Endothelial cell of umbilical vein (primary cell): ENCODE measurements around the gene MRM2.

ENCODE experiments used
- EZH2 ChIP-seq: IDR thresholded peaks from 2 replicates; pipeline ENCODE4 v1.6.1; 2012; ENCODE audit warnings: borderline replicate concordance, low read depth, mild to moderate bottlenecking, moderate library complexity, low read length, inconsistent platforms; ENCODE audit not compliant: severe bottlenecking
- MAX ChIP-seq: IDR thresholded peaks from 2 replicates; pipeline ENCODE4 v1.6.1; 2011; ENCODE audit not compliant: insufficient read depth, insufficient read length
- POLR2A ChIP-seq: IDR thresholded peaks from 2 replicates; pipeline ENCODE4 v1.6.1; 2012; ENCODE audit warnings: low read depth, mild to moderate bottlenecking, control low read depth, low read length
- TF ChIP-seq, protein P1 (sequence below), 2 donors: IDR thresholded peaks; 1 replicate in 1 of 2; 2 replicates in 1 of 2; pipeline ENCODE4 v1.5.1; 2011; ENCODE audit warnings: low read length in 2 of 2, mild to moderate bottlenecking in 2 of 2, moderate library complexity in 2 of 2, control low read depth in 1 of 2, inconsistent platforms in 1 of 2, low read depth in 1 of 2; ENCODE audit not compliant: insufficient read depth in 1 of 2; ENCODE audit errors: extremely low read depth in 1 of 2

- TF ChIP-seq, protein P1, sequence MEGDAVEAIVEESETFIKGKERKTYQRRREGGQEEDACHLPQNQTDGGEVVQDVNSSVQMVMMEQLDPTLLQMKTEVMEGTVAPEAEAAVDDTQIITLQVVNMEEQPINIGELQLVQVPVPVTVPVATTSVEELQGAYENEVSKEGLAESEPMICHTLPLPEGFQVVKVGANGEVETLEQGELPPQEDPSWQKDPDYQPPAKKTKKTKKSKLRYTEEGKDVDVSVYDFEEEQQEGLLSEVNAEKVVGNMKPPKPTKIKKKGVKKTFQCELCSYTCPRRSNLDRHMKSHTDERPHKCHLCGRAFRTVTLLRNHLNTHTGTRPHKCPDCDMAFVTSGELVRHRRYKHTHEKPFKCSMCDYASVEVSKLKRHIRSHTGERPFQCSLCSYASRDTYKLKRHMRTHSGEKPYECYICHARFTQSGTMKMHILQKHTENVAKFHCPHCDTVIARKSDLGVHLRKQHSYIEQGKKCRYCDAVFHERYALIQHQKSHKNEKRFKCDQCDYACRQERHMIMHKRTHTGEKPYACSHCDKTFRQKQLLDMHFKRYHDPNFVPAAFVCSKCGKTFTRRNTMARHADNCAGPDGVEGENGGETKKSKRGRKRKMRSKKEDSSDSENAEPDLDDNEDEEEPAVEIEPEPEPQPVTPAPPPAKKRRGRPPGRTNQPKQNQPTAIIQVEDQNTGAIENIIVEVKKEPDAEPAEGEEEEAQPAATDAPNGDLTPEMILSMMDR (IDR thresholded peaks at IDR 0.05; ENCODE audit: extremely low read depth in 1 of 2, insufficient read depth in 1 of 2, low read depth in 1 of 2, low read length in 2 of 2) = no peak
- TF ChIP-seq EZH2 (no peak), POLR2A (no peak), MAX (no peak)
Observed at GRCh38 chr7:2190531-2190930, 51.5 kb downstream of the MRM2 start.
